PC-9 (cell line): ENCODE data around the gene RIMKLA. TPM values are rescaled to one million over a fixed set of nuclear protein-coding genes. Genes with fewer than 3 reads are reported as not detected.

ENCODE experiments used
- BruUV-seq: library from RNA; stranded (reverse); fragments of 400-500 nt; replicated peaks from 2 replicates; lab custom pipeline; 2021; lab: Mats Ljungman, UMichigan
- CTCF ChIA-PET: fragments of 300-600 bp; sonication (Branson Sonifier 250); formaldehyde crosslinking; loops from one replicate; lab custom pipeline; 2022; ENCODE audit warnings: antibody characterized with exemption; lab: Charles Lee
- POLR2A ChIA-PET: fragments of 300-600 bp; sonication (Branson Sonifier 250); formaldehyde crosslinking; loops from one replicate; lab custom pipeline; 2022; ENCODE audit warnings: antibody characterized with exemption; ENCODE audit not compliant: unreplicated experiment; lab: Charles Lee
- DNase-seq, 2 experiments: peaks; one replicate each; pipeline versions ENCODE4 v3.0.0 to v3.0.0-alpha.2; 2015 to 2022; ENCODE audit warnings: mixed read lengths in 1 of 2
- H2AFZ ChIP-seq: fragments of 200-600 bp; sonication (generic); 2 replicates; pipeline ENCODE4 v1.8.1; 2017; ENCODE audit warnings: antibody characterized with exemption
- H3F3A ChIP-seq: fragments of 200-600 bp; sonication (generic); 2 replicates; pipeline ENCODE4 v1.8.1; 2017; ENCODE audit warnings: antibody characterized with exemption, mild to moderate bottlenecking, low read depth; ENCODE audit not compliant: insufficient read depth
- H3K27ac ChIP-seq: fragments of 200-600 bp; sonication (generic); 2 replicates; pipeline ENCODE4 v1.6.1; 2016; ENCODE audit warnings: mixed run types
- H3K27me3 ChIP-seq: fragments of 200-600 bp; sonication (generic); 2 replicates; pipeline ENCODE4 v1.6.1; 2016; ENCODE audit warnings: low read depth, mixed run types; ENCODE audit not compliant: insufficient read depth
- H3K36me3 ChIP-seq: fragments of 200-600 bp; sonication (generic); 2 replicates; pipeline ENCODE4 v1.6.1; 2016; ENCODE audit warnings: low read depth, mixed run types
- H3K4me1 ChIP-seq: fragments of 200-600 bp; sonication (generic); replicated peaks from 2 replicates; pipeline ENCODE4 v1.6.1; 2016; ENCODE audit warnings: mixed run types; ENCODE audit not compliant: insufficient read depth
- H3K4me2 ChIP-seq: fragments of 200-600 bp; sonication (generic); 2 replicates; pipeline ENCODE4 v1.6.1; 2017; ENCODE audit warnings: mixed run types
- H3K4me3 ChIP-seq: fragments of 200-600 bp; sonication (generic); 2 replicates; pipeline ENCODE4 v1.6.1; 2016; ENCODE audit warnings: mixed run types
- H3K79me2 ChIP-seq: fragments of 200-600 bp; sonication (generic); 2 replicates; pipeline ENCODE4 v1.6.1; 2017; ENCODE audit warnings: low read depth, mixed run types
- H3K9me2 ChIP-seq: fragments of 200-600 bp; sonication (generic); 2 replicates; pipeline ENCODE4 v1.8.1; 2017; ENCODE audit warnings: mild to moderate bottlenecking; ENCODE audit not compliant: insufficient read depth
- H3K9me3 ChIP-seq: fragments of 200-600 bp; sonication (generic); 2 replicates; pipeline ENCODE4 v1.8.1; 2016; ENCODE audit warnings: low read depth; ENCODE audit not compliant: insufficient read depth
- H4K20me1 ChIP-seq: fragments of 200-600 bp; sonication (generic); 2 replicates; pipeline ENCODE4 v1.8.1; 2017; ENCODE audit not compliant: insufficient read depth
- CTCF ChIP-seq: fragments of 200-600 bp; sonication (generic); conservative IDR thresholded peaks from 2 replicates; pipeline ENCODE4 v1.6.1; 2017; ENCODE audit warnings: mixed run types, antibody characterized with exemption, mild to moderate bottlenecking, moderate library complexity
- EZH2 ChIP-seq: fragments of 200-600 bp; sonication (generic); IDR thresholded peaks from 2 replicates; pipeline ENCODE4 v1.8.0; 2017; ENCODE audit warnings: antibody characterized with exemption, low read depth
- intact Hi-C: fragments of 100-400 bp; cut with micrococcal nuclease; formaldehyde crosslinking; loops from one replicate; pipeline ENCODE4 v1.10.0; 2022; ENCODE audit not compliant: unreplicated experiment
- total RNA-seq: library from RNA; stranded (reverse); gene quantifications from 2 replicates; pipeline ENCODE4 v1.2.3, GENCODE V29; 2021

RIMKLA gene
- total RNA-seq, 1 experiment from 2014 or later: 0.35 TPM

GRCh38 chr1:42431514-42431913 lies 50.9 kb downstream of the RIMKLA start:
- BruUV-seq: no TSS peak
- POLR2A ChIA-PET: no interaction called here
- Histone ChIP-seq H3K4me2 (no peak overlapping the region), H3K36me3 (no peaks in the 10 kb centered on the region), H3K4me3 (no peak overlapping the region), H3K9me3 (no peaks in the 10 kb centered on the region), H3K79me2 (no peaks in the 10 kb centered on the region), H4K20me1 (no peaks in the 10 kb centered on the region), H2AFZ (no peak overlapping the region), H3F3A (no peaks in the 10 kb centered on the region), H3K27me3 (no peaks in the 10 kb centered on the region), H3K4me1 (no peaks in the 10 kb centered on the region), H3K27ac (no peak overlapping the region), H3K9me2 (no peaks in the 10 kb centered on the region)
- DNase-seq: no peak
- no peak for TF ChIP-seq EZH2
- TF ChIP-seq CTCF: no peak
- intact Hi-C loops: no loop called here
- CTCF ChIA-PET: no interaction called here

- TF ChIP-seq CTCF: no peak
- ChIA-PET CTCF (no interaction called here), POLR2A (interaction anchor here (0.7 kb wide), 1 partner anchor 8 kb away, joined by 4 read pairs; no protein-coding TSS in a partner anchor)
- H3K4me3 ChIP-seq: no peak overlapping the region
- H3K36me3 ChIP-seq: no peaks in the 10 kb centered on the region
- no peaks in the 10 kb centered on the region for H3F3A ChIP-seq
- no peaks in the 10 kb centered on the region; the same call in 1 of the 2 replicates for H3K9me2 ChIP-seq
- no peaks in the 10 kb centered on the region for H3K4me1 ChIP-seq
- H3K9me3 ChIP-seq: no peaks in the 10 kb centered on the region
- no peak for DNase-seq
- H3K27me3 ChIP-seq: no peaks in the 10 kb centered on the region
- H2AFZ ChIP-seq: no peak overlapping the region
- intact Hi-C loops: no loop called here
- no peaks in the 10 kb centered on the region for H4K20me1 ChIP-seq
- no TSS peak for BruUV-seq
- no peaks in the 10 kb centered on the region for H3K79me2 ChIP-seq
- no peak overlapping the region for H3K27ac ChIP-seq
- no peak overlapping the region for H3K4me2 ChIP-seq
Measured at GRCh38 chr1:42432714-42433113, 52.1 kb downstream of the RIMKLA start.

GRCh38 chr1:42433369-42433768 lies 52.8 kb downstream of the RIMKLA start:
- no peak for DNase-seq
- H3K4me1 ChIP-seq: no peaks in the 10 kb centered on the region
- TF ChIP-seq EZH2 (no peak), CTCF (no peak)
- POLR2A ChIA-PET: interaction anchor here (0.7 kb wide), 1 partner anchor 7 kb away, joined by 4 read pairs; no protein-coding TSS in a partner anchor
- H3K9me3 ChIP-seq: no peaks in the 10 kb centered on the region
- H4K20me1 ChIP-seq: no peaks in the 10 kb centered on the region
- no peak overlapping the region for H2AFZ ChIP-seq
- no peak overlapping the region for H3K27ac ChIP-seq
- intact Hi-C loops: no loop called here
- H3K79me2 ChIP-seq: no peaks in the 10 kb centered on the region
- BruUV-seq: no TSS peak
- no peaks in the 10 kb centered on the region for H3K36me3 ChIP-seq
- no peak overlapping the region for H3K4me2 ChIP-seq
- H3K4me3 ChIP-seq: no peak overlapping the region
- H3K27me3 ChIP-seq: no peaks in the 10 kb centered on the region
- no peaks in the 10 kb centered on the region for H3F3A ChIP-seq
- CTCF ChIA-PET: no interaction called here
- no peaks in the 10 kb centered on the region; the same call in 1 of the 2 replicates for H3K9me2 ChIP-seq
